Epithelial cell of proximal tubule (primary cell): ENCODE measurements around the gene BMPR2. TPM values are rescaled to one million over a fixed set of nuclear protein-coding genes. Genes with fewer than 3 reads are reported as not detected.
"Not testable (repeated sequence)": the region's sequence is repeated elsewhere in the genome, so short reads cannot be mapped to it uniquely, and the experiment has no call there.

Source experiments
- DNase-seq: peaks from one replicate; pipeline ENCODE4 v3.0.0-alpha.2; 2011; ENCODE audit warnings: low read depth
- H3K4me3 ChIP-seq: 2 replicates; pipeline ENCODE4 v1.5.1; 2011; ENCODE audit warnings: low read depth, mild to moderate bottlenecking, low read length
- CTCF ChIP-seq: conservative IDR thresholded peaks from 2 replicates; pipeline ENCODE4 v1.5.1; 2012; ENCODE audit warnings: low read depth, mild to moderate bottlenecking, low read length
- total RNA-seq: library from RNA; depleted of rRNA; stranded (reverse); fragments of >200 nt; gene quantifications from 2 replicates; pipeline ENCODE4 v1.2.3, GENCODE V29; 2015

Gene BMPR2
- total RNA-seq, 1 donor from 2014 or later: 23.5 TPM

- no peak for DNase-seq
- H3K4me3 ChIP-seq: no peak overlapping the region
- no peak for TF ChIP-seq CTCF
Measured at GRCh38 chr2:202560200-202560599, 184.1 kb downstream of the BMPR2 start.

GRCh38 chr2:202564226-202564625, 188.1 kb downstream of the BMPR2 start:
- H3K4me3 ChIP-seq: no peak overlapping the region
- no peak for TF ChIP-seq CTCF
- DNase-seq: no peak

GRCh38 chr2:202566286-202566685, 190.2 kb downstream of the BMPR2 start:
- no peak overlapping the region for H3K4me3 ChIP-seq
- no peak for TF ChIP-seq CTCF
- no peak for DNase-seq

- H3K4me3 ChIP-seq: no peak overlapping the region
- DNase-seq: no peak
- TF ChIP-seq CTCF: no peak
Measured at GRCh38 chr2:202574541-202574940, 198.4 kb downstream of the BMPR2 start.

GRCh38 chr2:202575194-202575593, 199.1 kb downstream of the BMPR2 start:
- not testable (repeated sequence) for H3K4me3 ChIP-seq, DNase-seq

- H3K4me3 ChIP-seq: no peak overlapping the region
- TF ChIP-seq CTCF: no peak
- no peak for DNase-seq
Measured at GRCh38 chr2:202577250-202578183, 201.4 kb downstream of the BMPR2 start.

GRCh38 chr2:202582846-202583245, 206.7 kb downstream of the BMPR2 start:
- not testable (repeated sequence) for H3K4me3 ChIP-seq, DNase-seq

- no peak overlapping the region for H3K4me3 ChIP-seq
- no peak for DNase-seq
- TF ChIP-seq CTCF: no peak
Measured at GRCh38 chr2:202583709-202584219, 207.6 kb downstream of the BMPR2 start.
